HepG2 (cell line): ENCODE measurements around the gene FASTK. TPM values are rescaled to one million over a fixed set of nuclear protein-coding genes. Genes with fewer than 3 reads are reported as not detected.

ENCODE experiments used
- ATF7 ChIP-seq, 2 experiments: fragments of 450-650 bp in 1 of 2; sonication (generic) in 1 of 2; formaldehyde crosslinking in 1 of 2; IDR thresholded peaks; 2 replicates each; pipeline versions ENCODE4 v1.4.0 to v1.6.1; 2016 to 2020; ENCODE audit warnings: antibody characterized with exemption in 1 of 2, mild to moderate bottlenecking in 1 of 2, missing genetic modification reagents in 1 of 2
- DR1 ChIP-seq: sonication (generic); formaldehyde crosslinking; IDR thresholded peaks from 2 replicates; pipeline ENCODE4 v1.8.0; 2021; ENCODE audit warnings: mild to moderate bottlenecking, missing genetic modification reagents, inconsistent platforms
- EED ChIP-seq: sonication (generic); formaldehyde crosslinking; IDR thresholded peaks from 2 replicates; pipeline ENCODE4 v1.5.0; 2020; ENCODE audit warnings: mild to moderate bottlenecking, missing genetic modification reagents
- IKZF4 ChIP-seq: sonication (generic); formaldehyde crosslinking; IDR thresholded peaks from 2 replicates; pipeline ENCODE4 v1.5.1; 2020; ENCODE audit warnings: borderline replicate concordance, mild to moderate bottlenecking, low read depth, missing genetic modification reagents; ENCODE audit errors: not compliant biosample characterization
- MTA3 ChIP-seq: sonication (generic); formaldehyde crosslinking; IDR thresholded peaks from 2 replicates; pipeline ENCODE4 v1.4.0; 2020; ENCODE audit warnings: missing genetic modification reagents
- PPARG ChIP-seq: conservative IDR thresholded peaks from 2 replicates; pipeline ENCODE4 v1.6.1; 2016; ENCODE audit warnings: missing biosample characterization, missing genetic modification reagents
- RXRA ChIP-seq: sonication (generic); formaldehyde crosslinking; IDR thresholded peaks from 2 replicates; pipeline ENCODE4 v1.5.1; 2020; ENCODE audit warnings: missing genetic modification reagents
- SALL2 ChIP-seq: sonication (generic); formaldehyde crosslinking; IDR thresholded peaks from 2 replicates; pipeline ENCODE4 v1.8.1; 2023; ENCODE audit warnings: mild to moderate bottlenecking, missing genetic modification reagents, inconsistent platforms
- SNRNP70 ChIP-seq: fragments of 200-400 bp; formaldehyde crosslinking; IDR thresholded peaks from 2 replicates; pipeline ENCODE4 v1.6.1; 2017; ENCODE audit warnings: mild to moderate bottlenecking, low read depth, low read length, moderate library complexity
- SP2 ChIP-seq: sonication (generic); formaldehyde crosslinking; IDR thresholded peaks from 2 replicates; pipeline ENCODE4 v1.5.1; 2020; ENCODE audit warnings: mild to moderate bottlenecking, missing genetic modification reagents
- TCF12 ChIP-seq, 2 experiments: fragments of 450-650 bp in 1 of 2; sonication (generic) in 1 of 2; formaldehyde crosslinking in 1 of 2; IDR thresholded peaks; 2 replicates each; pipeline versions ENCODE4 v1.6.1 to v1.8.0; 2017 to 2022; ENCODE audit warnings: antibody characterized with exemption in 1 of 2, mild to moderate bottlenecking in 1 of 2, missing genetic modification reagents in 1 of 2, moderate library complexity in 1 of 2
- TRIM24 ChIP-seq: sonication (generic); formaldehyde crosslinking; IDR thresholded peaks from 2 replicates; pipeline ENCODE4 v1.8.0; 2022; ENCODE audit warnings: mild to moderate bottlenecking, missing genetic modification reagents
- ZFP36L2 ChIP-seq: sonication (generic); formaldehyde crosslinking; IDR thresholded peaks from 2 replicates; pipeline ENCODE4 v1.4.0; 2020; ENCODE audit warnings: missing genetic modification reagents
- ZNF225 ChIP-seq: sonication (generic); formaldehyde crosslinking; IDR thresholded peaks from 2 replicates; pipeline ENCODE4 v1.4.0; 2020; ENCODE audit warnings: mild to moderate bottlenecking, missing genetic modification reagents
- ZNF331 ChIP-seq: sonication (generic); formaldehyde crosslinking; IDR thresholded peaks from 2 replicates; pipeline ENCODE4 v1.4.0; 2020; ENCODE audit warnings: missing genetic modification reagents
- ZNF543 ChIP-seq: sonication (generic); formaldehyde crosslinking; IDR thresholded peaks from 2 replicates; pipeline ENCODE4 v1.4.0; 2020; ENCODE audit warnings: mild to moderate bottlenecking, missing genetic modification reagents
- ZNF780A ChIP-seq: sonication (generic); formaldehyde crosslinking; IDR thresholded peaks from 2 replicates; pipeline ENCODE4 v1.8.0; 2022; ENCODE audit warnings: mild to moderate bottlenecking, missing genetic modification reagents, moderate library complexity
- ZNF790 ChIP-seq: sonication (generic); formaldehyde crosslinking; IDR thresholded peaks from 2 replicates; pipeline ENCODE4 v1.8.0; 2022; ENCODE audit warnings: missing genetic modification reagents, mild to moderate bottlenecking, borderline replicate concordance
- polyA plus RNA-seq, 8 experiments: library from polyadenylated mRNA; depleted of rRNA in 3 of 8; stranded (reverse) in 7 of 8; unstranded in 1 of 8; fragments of >200 nt; fragmentation: Illumina TruSeq in 4 of 8; extraction: Trizol in 4 of 8; gene quantifications; 2 replicates each; pipeline versions ENCODE4 v1.2.1 to v1.2.3, GENCODE V29; 2011 to 2016; ENCODE audit warnings: low read depth in 4 of 8, missing spikeins in 1 of 8, mixed read lengths in 1 of 8; ENCODE audit not compliant: insufficient read depth in 1 of 8
- total RNA-seq, 5 experiments: library from RNA; depleted of rRNA; stranded (reverse); fragments of >200 nt; fragmentation: Illumina TruSeq; extraction: Trizol; gene quantifications; 2 replicates each; pipeline ENCODE4 v1.2.3, GENCODE V29; 2016; ENCODE audit warnings: low read depth in 1 of 5
- TF ChIP-seq, protein P1 (sequence below): sonication (generic); formaldehyde crosslinking; IDR thresholded peaks from 2 replicates; pipeline ENCODE4 v1.8.0; 2022; ENCODE audit warnings: mild to moderate bottlenecking, missing genetic modification reagents, borderline replicate concordance
- TF ChIP-seq, protein P2 (sequence below): sonication (generic); formaldehyde crosslinking; IDR thresholded peaks from 2 replicates; pipeline ENCODE4 v1.5.1; 2020; ENCODE audit warnings: missing genetic modification reagents, mild to moderate bottlenecking, borderline replicate concordance
- TF ChIP-seq, protein P3 (sequence below): sonication (generic); formaldehyde crosslinking; IDR thresholded peaks from 2 replicates; pipeline ENCODE4 v1.5.1; 2020; ENCODE audit warnings: mild to moderate bottlenecking, missing genetic modification reagents, moderate library complexity
- TF ChIP-seq, protein P4 (sequence below): sonication (generic); formaldehyde crosslinking; IDR thresholded peaks from 2 replicates; pipeline ENCODE4 v1.4.0; 2020; ENCODE audit warnings: missing genetic modification reagents, borderline replicate concordance

Gene FASTK
- total and polyA plus RNA-seq, 2 of the 13 experiments (the other 11 are each of a cell fraction or from before 2014, with no cell fraction given): 52.9 to 55.7 TPM

DNA sequence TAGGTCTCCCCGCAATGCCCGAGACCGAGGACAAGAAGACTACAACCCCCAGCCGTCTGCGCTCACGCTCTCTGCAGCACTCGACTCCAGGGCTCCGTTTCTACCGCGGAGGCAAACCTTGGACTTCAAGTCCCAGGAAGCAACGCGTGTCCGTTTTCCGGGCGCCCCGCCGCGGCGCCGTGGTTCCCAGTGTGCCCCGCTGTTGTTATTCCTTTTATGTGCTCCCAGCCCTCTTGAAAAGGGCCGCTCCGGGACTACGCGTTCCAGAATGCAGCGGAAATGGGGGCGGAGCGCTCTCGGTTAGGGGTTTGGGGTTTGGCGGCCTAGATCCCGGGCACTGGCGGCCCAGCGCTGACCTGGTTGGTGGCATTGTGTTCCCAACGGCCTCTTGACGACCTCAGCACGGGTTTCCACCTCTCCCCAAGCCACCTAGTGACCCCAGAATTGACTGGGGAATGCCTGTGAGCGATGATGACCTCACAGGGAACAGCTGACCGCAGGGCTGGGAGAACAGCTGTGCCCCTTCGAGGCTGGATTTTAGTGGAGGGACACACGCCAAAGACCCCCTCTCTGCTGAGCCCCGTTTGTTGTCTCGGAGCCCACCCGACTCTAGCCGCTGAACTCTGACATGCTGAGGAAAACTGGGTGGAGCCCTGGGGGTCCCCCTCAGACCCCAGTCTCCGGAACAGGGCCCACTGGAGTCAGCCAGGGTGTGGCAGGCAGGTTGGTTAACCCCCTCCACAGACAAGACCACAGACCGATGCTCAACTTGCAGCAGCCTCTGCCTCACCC, 22.4 kb downstream of the FASTK start (continued):
- TF ChIP-seq, protein P1, sequence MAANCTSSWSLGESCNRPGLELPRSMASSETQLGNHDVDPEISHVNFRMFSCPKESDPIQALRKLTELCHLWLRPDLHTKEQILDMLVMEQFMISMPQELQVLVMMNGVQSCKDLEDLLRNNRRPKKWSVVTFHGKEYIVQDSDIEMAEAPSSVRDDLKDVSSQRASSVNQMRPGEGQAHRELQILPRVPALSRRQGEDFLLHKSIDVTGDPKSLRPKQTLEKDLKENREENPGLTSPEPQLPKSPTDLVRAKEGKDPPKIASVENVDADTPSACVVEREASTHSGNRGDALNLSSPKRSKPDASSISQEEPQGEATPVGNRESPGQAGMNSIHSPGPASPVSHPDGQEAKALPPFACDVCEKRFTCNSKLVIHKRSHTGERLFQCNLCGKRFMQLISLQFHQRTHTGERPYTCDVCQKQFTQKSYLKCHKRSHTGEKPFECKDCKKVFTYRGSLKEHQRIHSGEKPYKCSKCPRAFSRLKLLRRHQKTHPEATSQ (CRISPR knock-in tag): peak; percentile 52; the same call in 1 of the 2 replicates
- TF ChIP-seq ZNF780A (CRISPR knock-in tag): no peak
- TF ChIP-seq RXRA: peak; percentile 75; the same call in 1 of the 2 replicates
- no peak; the same call in 1 of the 2 replicates for TF ChIP-seq PPARG (CRISPR knock-in tag)
- peak; percentile 39; the same call in 1 of the 2 replicates for TF ChIP-seq ZNF225 (CRISPR knock-in tag)
- TF ChIP-seq IKZF4: no peak
- TF ChIP-seq, protein P2, sequence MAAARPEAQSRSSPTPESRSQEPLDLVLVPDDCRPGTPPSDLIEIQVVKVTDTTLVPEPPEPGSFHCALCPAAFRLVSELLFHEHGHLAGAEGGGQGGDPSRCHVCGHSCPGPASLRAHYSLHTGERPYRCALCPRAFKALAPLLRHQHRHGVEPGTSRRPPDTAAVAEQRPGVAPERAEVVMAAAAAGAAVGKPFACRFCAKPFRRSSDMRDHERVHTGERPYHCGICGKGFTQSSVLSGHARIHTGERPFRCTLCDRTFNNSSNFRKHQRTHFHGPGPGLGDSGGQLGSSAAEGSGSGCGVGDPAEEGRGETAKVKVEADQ (CRISPR knock-in tag): no peak
- no peak for TF ChIP-seq ATF7 (IDR thresholded peaks at IDR 0.05)
- TF ChIP-seq ATF7 (CRISPR knock-in tag; IDR thresholded peaks at IDR 0.05): no peak
- no peak for TF ChIP-seq ZNF790 (CRISPR knock-in tag)
- TF ChIP-seq EED (CRISPR knock-in tag): no peak
- TF ChIP-seq, protein P3, sequence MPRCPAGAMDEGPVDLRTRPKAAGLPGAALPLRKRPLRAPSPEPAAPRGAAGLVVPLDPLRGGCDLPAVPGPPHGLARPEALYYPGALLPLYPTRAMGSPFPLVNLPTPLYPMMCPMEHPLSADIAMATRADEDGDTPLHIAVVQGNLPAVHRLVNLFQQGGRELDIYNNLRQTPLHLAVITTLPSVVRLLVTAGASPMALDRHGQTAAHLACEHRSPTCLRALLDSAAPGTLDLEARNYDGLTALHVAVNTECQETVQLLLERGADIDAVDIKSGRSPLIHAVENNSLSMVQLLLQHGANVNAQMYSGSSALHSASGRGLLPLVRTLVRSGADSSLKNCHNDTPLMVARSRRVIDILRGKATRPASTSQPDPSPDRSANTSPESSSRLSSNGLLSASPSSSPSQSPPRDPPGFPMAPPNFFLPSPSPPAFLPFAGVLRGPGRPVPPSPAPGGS (CRISPR knock-in tag): no peak
- peak; percentile 63; the same call in 1 of the 2 replicates for TF ChIP-seq ZNF543 (CRISPR knock-in tag)
- TF ChIP-seq TCF12 (IDR thresholded peaks at IDR 0.05): no peak
- no peak for TF ChIP-seq TCF12 (CRISPR knock-in tag; IDR thresholded peaks at IDR 0.05)
- no peak for TF ChIP-seq TRIM24 (CRISPR knock-in tag)
- 0 out of 2 replicates have a peak, but pooled peaks have one; percentile 10 for TF ChIP-seq ZNF331 (CRISPR knock-in tag)
- TF ChIP-seq DR1 (CRISPR knock-in tag): peak; percentile 78; the same call in 1 of the 2 replicates
- peak; percentile 83 for TF ChIP-seq SALL2
- no peak for TF ChIP-seq ZFP36L2
- TF ChIP-seq SP2: no peak
- TF ChIP-seq SNRNP70: no peak
- no peak for TF ChIP-seq MTA3 (CRISPR knock-in tag)
- TF ChIP-seq, protein P4, sequence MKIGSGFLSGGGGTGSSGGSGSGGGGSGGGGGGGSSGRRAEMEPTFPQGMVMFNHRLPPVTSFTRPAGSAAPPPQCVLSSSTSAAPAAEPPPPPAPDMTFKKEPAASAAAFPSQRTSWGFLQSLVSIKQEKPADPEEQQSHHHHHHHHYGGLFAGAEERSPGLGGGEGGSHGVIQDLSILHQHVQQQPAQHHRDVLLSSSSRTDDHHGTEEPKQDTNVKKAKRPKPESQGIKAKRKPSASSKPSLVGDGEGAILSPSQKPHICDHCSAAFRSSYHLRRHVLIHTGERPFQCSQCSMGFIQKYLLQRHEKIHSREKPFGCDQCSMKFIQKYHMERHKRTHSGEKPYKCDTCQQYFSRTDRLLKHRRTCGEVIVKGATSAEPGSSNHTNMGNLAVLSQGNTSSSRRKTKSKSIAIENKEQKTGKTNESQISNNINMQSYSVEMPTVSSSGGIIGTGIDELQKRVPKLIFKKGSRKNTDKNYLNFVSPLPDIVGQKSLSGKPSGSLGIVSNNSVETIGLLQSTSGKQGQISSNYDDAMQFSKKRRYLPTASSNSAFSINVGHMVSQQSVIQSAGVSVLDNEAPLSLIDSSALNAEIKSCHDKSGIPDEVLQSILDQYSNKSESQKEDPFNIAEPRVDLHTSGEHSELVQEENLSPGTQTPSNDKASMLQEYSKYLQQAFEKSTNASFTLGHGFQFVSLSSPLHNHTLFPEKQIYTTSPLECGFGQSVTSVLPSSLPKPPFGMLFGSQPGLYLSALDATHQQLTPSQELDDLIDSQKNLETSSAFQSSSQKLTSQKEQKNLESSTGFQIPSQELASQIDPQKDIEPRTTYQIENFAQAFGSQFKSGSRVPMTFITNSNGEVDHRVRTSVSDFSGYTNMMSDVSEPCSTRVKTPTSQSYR (CRISPR knock-in tag): 0 out of 2 replicates have a peak, but pooled peaks have one; percentile 10
